HG02870 (cell line): ENCODE results near the gene ERCC3.
"Not testable (repeated sequence)": the region's sequence is repeated elsewhere in the genome, so short reads cannot be mapped to it uniquely, and the experiment has no call there.

ENCODE experiments used
- ATAC-seq: cut with Tn5 transposase; IDR thresholded peaks from one replicate; pipeline ENCODE4 v1.9.1; 2021; ENCODE audit warnings: mild to moderate bottlenecking, moderate library complexity; ENCODE audit not compliant: unreplicated experiment

Gene ERCC3

DNA sequence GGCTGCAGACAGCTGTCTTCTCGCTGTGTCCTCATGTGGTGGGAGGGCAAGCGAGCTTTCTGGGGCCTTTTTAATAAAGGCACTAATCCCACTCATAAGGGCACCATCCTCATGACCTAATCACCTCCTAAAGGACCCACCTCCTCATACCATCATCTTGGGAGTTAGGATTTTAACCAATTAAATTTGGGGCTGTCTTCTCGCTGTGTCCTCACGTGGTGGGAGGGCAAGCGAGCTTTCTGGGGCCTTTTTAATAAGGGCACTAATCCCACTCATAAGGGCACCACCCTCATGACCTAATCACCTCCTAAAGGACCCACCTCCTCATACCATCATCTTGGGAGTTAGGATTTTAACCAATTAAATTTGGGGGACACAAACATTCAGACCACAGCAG lies 66.7 kb downstream of the ERCC3 start:
- ATAC-seq: not testable (repeated sequence)

GRCh38 chr2:127226520-127227263 lies 67.3 kb downstream of the ERCC3 start:
- ATAC-seq: peak; percentile 93

DNA sequence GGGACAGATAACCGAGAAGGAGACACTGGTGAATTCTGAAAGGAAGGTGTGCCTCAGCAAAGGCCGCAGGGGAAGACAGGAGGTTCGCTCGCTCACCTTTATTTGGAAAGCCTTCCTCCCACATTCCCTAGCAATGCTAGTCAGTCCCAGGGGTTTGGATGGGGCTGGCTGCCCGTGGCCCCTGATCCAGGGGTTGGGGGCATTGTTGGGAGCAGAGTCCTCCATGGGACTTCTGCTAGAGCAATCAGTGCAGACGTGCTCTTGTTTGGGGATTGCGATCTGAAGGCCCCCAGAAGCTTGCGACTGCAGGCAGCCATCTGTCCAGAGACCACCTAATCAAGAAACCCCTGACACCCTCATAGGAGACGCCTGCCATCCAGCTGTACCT lies 67.8 kb downstream of the ERCC3 start:
- no peak for ATAC-seq

- ATAC-seq: no peak
Observed at GRCh38 chr2:127225186-127225960, 68.6 kb downstream of the ERCC3 start.

- ATAC-seq: not testable (repeated sequence)
Observed at GRCh38 chr2:127224135-127224534, 69.8 kb downstream of the ERCC3 start.

DNA sequence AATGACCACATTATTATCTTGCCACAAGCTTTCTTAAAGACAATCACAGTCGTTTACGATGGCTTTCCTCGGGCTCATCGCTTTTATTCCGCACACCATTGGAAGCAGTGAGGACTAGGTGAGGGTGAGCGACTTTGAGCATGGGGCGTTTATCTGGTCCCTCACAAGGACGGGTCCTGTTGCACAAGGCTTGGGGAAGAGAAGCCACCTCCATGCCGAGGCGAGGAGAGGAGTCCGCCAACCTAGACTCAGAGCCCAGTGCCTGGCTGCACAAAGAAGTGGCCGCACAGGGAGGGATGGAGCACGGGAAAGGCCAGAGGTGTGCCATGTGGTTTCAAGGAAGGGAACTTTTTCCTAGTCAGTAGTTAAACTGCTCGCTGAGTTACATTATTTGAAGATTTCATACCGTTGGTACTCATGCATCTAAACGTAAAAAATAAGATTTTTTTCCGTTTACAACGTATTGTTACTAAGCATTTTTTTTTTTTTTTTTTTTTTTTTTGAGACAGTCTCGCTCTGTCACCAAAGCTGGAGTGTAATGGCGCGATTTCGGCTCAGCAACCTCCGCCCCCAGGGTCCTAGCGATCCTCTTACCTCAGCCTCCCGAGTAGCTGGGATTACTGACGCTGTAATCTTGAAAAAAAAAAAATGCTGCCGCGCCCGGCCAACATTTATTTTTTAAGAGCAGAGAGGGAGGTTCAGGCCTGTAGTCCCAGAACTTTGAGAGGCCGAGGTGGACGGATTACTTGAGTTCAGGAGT lies 73.0 kb downstream of the ERCC3 start:
- no peak for ATAC-seq

DNA sequence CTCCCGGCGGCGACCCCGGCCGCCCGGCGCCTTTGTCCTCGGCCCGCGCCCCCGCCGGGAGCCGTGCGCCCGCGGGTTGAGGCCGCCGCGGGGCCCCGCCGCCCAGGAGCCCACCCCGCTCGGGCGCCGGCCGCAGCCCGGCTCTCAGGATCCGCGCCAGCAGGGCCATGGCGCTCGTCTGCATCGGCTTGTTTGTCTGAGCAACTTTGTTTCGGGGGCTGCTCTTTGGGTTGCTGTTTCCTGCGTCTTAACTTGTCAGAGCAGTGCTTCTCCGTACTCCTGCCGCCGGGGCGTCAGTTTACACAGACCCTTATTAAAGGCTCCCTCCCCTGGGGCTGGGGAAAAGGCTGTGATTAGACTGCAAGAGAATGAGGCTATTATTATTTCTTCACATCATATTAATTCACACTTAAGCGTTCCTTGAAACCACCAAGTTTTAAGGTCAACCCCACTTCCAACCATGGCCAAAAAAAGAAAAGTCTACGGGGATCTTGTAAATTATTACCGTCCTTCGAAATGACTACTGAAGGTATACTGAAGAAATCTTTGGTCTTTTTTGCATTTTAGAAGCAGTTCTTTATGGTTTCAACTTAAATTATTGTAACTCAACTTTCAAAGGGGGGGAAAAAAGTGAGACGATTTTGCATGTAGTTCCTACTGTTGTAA lies 73.7 kb downstream of the ERCC3 start, which contains the start of gene CYP27C1:
CYP27C1 (minus strand) TSS at position 198 of the 666 bp plus-strand sequence; CDS start at position 169, 29 bp downstream.
- ATAC-seq: no peak

DNA sequence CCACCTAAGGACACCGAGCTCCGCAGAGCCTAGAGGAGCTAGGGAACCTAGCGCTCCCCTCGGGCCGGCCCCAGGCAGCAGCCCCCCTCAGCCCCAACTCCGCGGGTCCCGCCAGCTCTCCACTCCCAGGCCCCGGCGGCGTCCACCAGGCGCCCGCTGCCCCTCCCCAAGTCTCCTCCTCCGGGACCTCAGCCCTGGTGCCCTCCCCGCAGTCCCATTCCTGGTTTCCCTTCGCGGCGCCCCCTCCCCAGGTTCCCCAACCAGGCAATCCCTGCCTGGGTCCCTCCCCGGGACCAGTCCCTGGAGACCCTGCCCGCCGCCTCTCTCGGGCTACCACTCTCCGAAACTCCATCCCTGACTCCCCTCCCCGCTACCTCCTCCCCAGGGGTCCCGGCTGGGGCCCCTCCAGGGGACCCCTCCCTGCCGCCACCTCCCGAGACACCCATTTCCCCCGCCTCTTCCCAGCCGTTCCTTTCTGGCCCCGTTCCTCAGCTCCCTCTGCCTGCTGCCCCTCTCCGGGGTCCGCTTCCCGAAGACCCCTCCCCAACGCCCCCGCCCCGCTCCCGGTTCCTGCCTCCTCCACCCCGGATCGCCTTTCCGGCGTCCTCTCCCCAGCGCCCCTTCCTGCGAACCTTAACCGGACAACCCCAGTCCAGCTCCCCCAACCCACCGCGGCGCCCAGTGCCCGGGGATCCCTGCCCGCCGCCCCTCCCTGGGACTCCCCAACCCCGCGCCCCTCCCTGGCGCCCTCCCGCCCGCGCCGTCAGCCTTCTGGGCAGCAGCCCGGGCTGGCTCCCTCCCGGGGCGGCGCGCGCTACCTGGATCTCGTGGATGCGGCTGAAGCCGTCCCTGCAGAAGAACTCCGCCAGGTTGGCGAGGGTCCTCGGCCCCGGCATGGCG lies 74.5 kb downstream of the ERCC3 start:
- no peak for ATAC-seq

DNA sequence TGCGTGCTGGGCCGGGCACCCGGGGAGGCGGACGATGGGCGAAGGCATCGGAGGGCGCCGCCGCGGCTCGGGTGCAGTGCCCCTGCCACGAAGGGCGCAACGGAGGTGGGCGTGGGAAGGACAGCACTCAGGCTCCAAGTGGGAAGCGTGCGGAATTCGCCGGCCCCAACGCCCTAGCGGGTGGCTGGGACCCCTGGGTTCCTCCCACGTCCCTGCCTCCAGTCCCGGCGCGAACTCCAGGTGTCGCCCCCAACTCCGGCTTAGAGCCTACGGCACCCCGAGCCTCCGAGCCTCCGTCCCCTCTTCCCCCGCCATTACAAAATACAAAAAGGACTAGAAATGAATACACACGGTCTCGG lies 75.2 kb downstream of the ERCC3 start:
- no peak for ATAC-seq

- ATAC-seq: no peak
Observed at GRCh38 chr2:127217470-127218325, 76.2 kb downstream of the ERCC3 start.

- ATAC-seq: no peak
Observed at GRCh38 chr2:127216593-127216992, 77.4 kb downstream of the ERCC3 start.

DNA sequence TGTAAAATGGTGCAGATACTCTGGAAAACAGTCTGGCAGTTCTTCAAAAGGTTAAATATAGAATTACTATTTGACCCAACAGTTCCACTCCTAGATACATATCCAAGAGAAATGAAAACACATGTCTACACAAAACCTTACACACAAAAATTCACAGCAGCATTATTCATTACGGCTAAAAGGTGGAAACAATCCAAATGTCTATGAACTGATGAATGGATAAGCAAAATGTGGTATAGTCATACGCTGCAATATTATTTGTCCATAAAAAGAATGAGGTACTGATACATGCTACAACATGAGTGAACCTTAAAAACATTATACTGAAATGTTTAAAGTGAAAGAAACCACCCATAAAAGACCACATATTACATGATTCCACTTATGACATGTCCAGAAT lies 77.8 kb downstream of the ERCC3 start:
- no peak for ATAC-seq

- ATAC-seq: not testable (repeated sequence)
Observed at GRCh38 chr2:127214201-127214600, 79.7 kb downstream of the ERCC3 start.

DNA sequence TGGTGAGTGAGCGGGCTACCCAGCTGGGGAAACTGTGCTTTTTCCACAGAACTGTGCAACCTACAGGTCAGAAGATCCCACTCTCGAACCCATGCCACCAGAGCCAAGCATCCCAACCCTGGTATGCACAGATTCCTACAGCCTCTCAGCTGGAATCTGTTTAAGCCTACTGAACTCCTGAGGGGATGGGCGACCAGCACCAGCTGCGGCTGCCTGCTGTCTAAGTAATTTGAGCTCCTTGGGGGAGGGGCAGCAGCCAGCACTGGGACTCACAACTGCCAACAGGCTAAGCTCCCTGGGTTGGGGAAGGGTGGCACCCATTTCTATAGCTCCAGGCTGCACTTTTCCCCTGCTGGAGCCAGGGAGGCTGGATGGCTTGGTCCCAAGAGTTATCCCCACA lies 85.6 kb downstream of the ERCC3 start:
- no peak for ATAC-seq
